Stomach smooth muscle (tissue), 2 donors: ENCODE measurements around the gene KCNMB1.

Experiments used
- H3K27ac ChIP-seq: one replicate; pipeline ENCODE4 v1.7.0; 2013; ENCODE audit warnings: mild to moderate bottlenecking, low read length, inconsistent platforms
- H3K27me3 ChIP-seq, 2 donors: one replicate each; pipeline ENCODE4 v1.7.0; 2013; ENCODE audit warnings: low read length in 2 of 2; ENCODE audit not compliant: insufficient read depth in 2 of 2, control insufficient read depth in 1 of 2
- H3K36me3 ChIP-seq, 2 donors: one replicate each; pipeline ENCODE4 v1.7.0; 2013; ENCODE audit warnings: low read length in 2 of 2; ENCODE audit not compliant: control insufficient read depth in 2 of 2, insufficient read depth in 2 of 2
- H3K4me1 ChIP-seq: one replicate; pipeline ENCODE4 v1.7.0; 2013; ENCODE audit warnings: low read length; ENCODE audit not compliant: control insufficient read depth, insufficient read depth
- H3K4me3 ChIP-seq, 2 donors: one replicate each; pipeline ENCODE4 v1.7.0; 2013; ENCODE audit warnings: low read length in 2 of 2
- H3K9ac ChIP-seq, 2 donors: one replicate each; pipeline ENCODE4 v1.7.0; 2013; ENCODE audit warnings: low read length in 2 of 2, mild to moderate bottlenecking in 1 of 2
- H3K9me3 ChIP-seq, 2 donors: one replicate each; pipeline ENCODE4 v1.7.0; 2013; ENCODE audit warnings: low read length in 2 of 2; ENCODE audit not compliant: control insufficient read depth in 2 of 2
- donor health status: healthy.
- donor health status: Pancreatic carcinoma.

The KCNMB1 gene

GRCh38 chr5:170427672-170428236, 38.6 kb upstream of the KCNMB1 start:
- Histone ChIP-seq H3K9me3 (no peaks in the 10 kb centered on the region), H3K27ac (no peak overlapping the region), H3K4me1 (peaks cover 17% of the 10 kb centered on the region), H3K9ac (no peak overlapping the region), H3K27me3 (peaks cover 13 to 20% of the 10 kb centered on the region in 2 donors), H3K36me3 (no peaks in the 10 kb centered on the region), H3K4me3 (no peak overlapping the region)

- H3K4me3 ChIP-seq = no peak overlapping the region
- H3K27ac ChIP-seq = no peak overlapping the region
These were observed 37.6 kb upstream of the KCNMB1 start for GRCh38 chr5:170426786-170427185.

DNA sequence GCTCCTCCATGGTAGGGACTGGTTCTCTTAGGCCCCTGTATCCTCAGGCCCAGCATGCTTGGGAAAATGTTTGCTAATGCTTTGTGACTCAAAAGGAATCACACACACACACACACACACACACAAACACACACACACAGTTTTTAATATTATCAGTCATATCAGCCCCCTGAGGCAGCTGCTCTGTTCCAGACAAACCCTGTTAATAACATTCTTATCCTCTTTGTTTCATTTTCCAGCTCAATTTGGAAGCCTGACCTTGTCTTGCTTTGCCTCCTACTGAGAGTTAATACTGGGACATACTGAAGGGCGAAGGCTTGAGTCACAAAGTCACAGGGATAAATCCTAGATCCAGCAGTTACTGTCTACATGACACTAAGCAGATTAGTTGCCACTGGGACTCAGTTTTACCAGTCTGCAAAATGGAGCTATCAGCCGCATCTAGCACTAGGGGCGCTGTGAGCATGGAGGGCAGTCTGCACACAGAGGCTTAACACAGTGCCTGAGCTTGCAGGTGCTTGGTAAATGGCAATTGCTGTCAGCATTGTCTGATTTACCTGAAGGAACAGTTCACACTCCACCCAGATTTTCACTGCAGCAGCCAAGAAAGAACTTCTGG, 37.1 kb upstream of the KCNMB1 start:
- Histone ChIP-seq H3K4me1 (peaks cover 17% of the 10 kb centered on the region), H3K27ac (no peak overlapping the region), H3K9ac (no peak overlapping the region), H3K9me3 (no peaks in the 10 kb centered on the region), H3K4me3 (no peak overlapping the region), H3K27me3 (peaks cover 8 to 15% of the 10 kb centered on the region in 2 donors), H3K36me3 (no peaks in the 10 kb centered on the region)

More at GRCh38 chr5:170426786-170427185, 37.6 kb upstream of the KCNMB1 start:
- no peaks in the 10 kb centered on the region for H3K36me3 ChIP-seq
- H3K4me1 ChIP-seq = peaks cover 17% of the 10 kb centered on the region
- H3K27me3 ChIP-seq = peaks cover 12 to 20% of the 10 kb centered on the region in 2 donors
- no peaks in the 10 kb centered on the region for H3K9me3 ChIP-seq
- H3K9ac ChIP-seq = no peak overlapping the region

- H3K4me1 ChIP-seq = peaks cover 17% of the 10 kb centered on the region
- no peak overlapping the region for H3K9ac ChIP-seq
- H3K27ac ChIP-seq = no peak overlapping the region
- no peaks in the 10 kb centered on the region for H3K36me3 ChIP-seq
- no peak overlapping the region for H3K4me3 ChIP-seq
- peaks cover 3 to 10% of the 10 kb centered on the region in 2 donors for H3K27me3 ChIP-seq
- no peaks in the 10 kb centered on the region for H3K9me3 ChIP-seq
These were observed 36.6 kb upstream of the KCNMB1 start for GRCh38 chr5:170425731-170426130.

DNA sequence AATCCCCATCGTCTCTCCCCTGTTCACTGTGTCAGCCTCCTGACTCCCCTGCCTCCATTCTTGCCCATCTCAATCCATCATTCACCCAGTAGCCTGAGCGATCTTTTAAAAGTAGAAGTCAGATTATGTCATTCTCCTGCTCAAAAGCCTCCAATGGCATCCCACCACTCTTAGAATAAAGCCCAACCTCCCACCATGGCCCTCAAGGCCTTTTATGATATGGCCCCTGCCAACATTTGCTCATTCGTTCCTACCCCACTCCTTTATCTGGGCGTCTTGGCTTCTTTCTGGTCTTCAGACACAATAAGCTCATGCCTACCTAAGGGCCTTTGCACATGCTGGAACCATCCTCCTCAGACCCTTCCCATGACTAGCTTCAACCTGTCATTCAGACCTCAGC, 35.5 kb upstream of the KCNMB1 start:
- Histone ChIP-seq H3K27me3 (peaks cover 0 to 5% of the 10 kb centered on the region in 2 donors), H3K9me3 (no peaks in the 10 kb centered on the region), H3K27ac (no peak overlapping the region), H3K4me3 (no peak overlapping the region), H3K9ac (no peak overlapping the region), H3K36me3 (no peaks in the 10 kb centered on the region), H3K4me1 (peaks cover 17% of the 10 kb centered on the region)

- Histone ChIP-seq H3K4me3 (no peak overlapping the region), H3K9ac (no peak overlapping the region), H3K27me3 (peaks cover 0 to under 1% of the 10 kb centered on the region in 2 donors), H3K27ac (no peak overlapping the region), H3K9me3 (no peaks in the 10 kb centered on the region), H3K4me1 (peaks cover 17% of the 10 kb centered on the region), H3K36me3 (no peaks in the 10 kb centered on the region)
These were observed 34.5 kb upstream of the KCNMB1 start for GRCh38 chr5:170423692-170424091.

- H3K4me3 ChIP-seq = no peak overlapping the region
- H3K27me3 ChIP-seq = no peaks in the 10 kb centered on the region
- H3K9me3 ChIP-seq = no peaks in the 10 kb centered on the region
- H3K27ac ChIP-seq = no peak overlapping the region
- H3K4me1 ChIP-seq = peaks cover 15% of the 10 kb centered on the region
- no peaks in the 10 kb centered on the region for H3K36me3 ChIP-seq
- H3K9ac ChIP-seq = no peak overlapping the region
These were observed 32.7 kb upstream of the KCNMB1 start for GRCh38 chr5:170421826-170422225.

- Histone ChIP-seq H3K4me1 (peaks cover 13% of the 10 kb centered on the region), H3K9ac (no peak overlapping the region), H3K27ac (no peak overlapping the region), H3K36me3 (no peaks in the 10 kb centered on the region), H3K9me3 (no peaks in the 10 kb centered on the region), H3K27me3 (no peaks in the 10 kb centered on the region), H3K4me3 (no peak overlapping the region)
These were observed 31.7 kb upstream of the KCNMB1 start for GRCh38 chr5:170420806-170421412.

DNA sequence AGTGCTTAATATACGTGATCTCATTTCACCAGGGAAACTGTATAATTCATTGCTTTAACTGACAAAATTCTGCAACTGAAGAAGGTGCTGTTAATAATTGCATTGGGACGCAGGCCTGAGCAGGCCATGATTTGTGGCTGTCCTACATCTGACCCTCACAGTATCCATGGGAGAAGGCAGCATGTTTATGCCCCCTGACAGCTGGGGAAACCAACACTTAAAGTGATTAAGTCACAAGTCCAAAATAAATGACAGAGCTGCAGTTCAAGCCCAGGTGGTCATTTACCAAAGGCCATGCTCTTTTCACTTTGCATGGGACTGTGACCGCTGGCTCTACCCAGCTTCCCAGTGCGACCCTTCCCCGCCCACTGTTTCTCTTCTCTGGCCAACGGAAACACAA, 30.5 kb upstream of the KCNMB1 start:
- Histone ChIP-seq H3K4me3 (no peak overlapping the region), H3K36me3 (peaks cover 0 to 7% of the 10 kb centered on the region in 2 donors), H3K9ac (no peak overlapping the region), H3K9me3 (no peaks in the 10 kb centered on the region), H3K27ac (no peak overlapping the region), H3K4me1 (peaks cover 11% of the 10 kb centered on the region), H3K27me3 (no peaks in the 10 kb centered on the region)

DNA sequence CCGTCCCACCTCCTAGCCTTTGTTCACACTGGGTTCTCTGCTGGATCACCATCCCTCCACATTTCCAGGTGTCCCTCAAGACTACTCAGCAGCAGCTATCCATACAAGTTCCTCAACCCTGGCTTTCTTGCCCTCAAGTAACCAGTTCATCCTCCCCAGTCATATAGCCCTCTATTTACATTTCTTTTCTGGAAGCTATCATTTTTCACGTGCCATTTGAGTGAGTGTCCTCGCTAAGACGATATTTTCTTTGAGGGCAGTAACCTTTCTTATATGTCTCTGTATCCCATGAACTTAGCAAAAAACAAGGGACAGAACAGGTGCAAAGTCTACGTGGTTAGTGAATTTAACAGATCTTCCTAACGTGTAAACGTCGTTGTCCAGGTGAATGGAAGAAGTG, 29.6 kb upstream of the KCNMB1 start:
- Histone ChIP-seq H3K9me3 (no peaks in the 10 kb centered on the region), H3K27ac (no peak overlapping the region), H3K4me3 (no peak overlapping the region), H3K36me3 (peaks cover 0 to 7% of the 10 kb centered on the region in 2 donors), H3K9ac (no peak overlapping the region), H3K27me3 (no peaks in the 10 kb centered on the region), H3K4me1 (peaks cover 6% of the 10 kb centered on the region)

DNA sequence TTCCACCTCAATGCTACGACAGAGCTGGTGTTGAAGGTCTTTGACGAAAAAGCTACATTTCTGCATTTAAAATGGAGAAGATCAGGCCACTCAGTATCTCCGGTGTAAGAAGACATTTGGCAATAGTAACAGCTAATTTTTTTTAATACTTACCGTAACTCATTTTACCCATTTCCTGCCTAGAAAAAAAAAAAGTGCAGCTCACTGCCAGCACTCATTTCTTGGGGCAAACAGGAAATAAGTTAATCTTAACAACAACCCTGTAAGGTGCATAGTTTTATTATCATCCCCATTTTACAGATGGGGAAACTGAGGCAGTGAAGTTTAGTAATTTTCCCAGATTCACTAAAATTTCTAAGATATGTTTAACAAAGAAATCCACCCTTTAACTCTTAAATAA, 27.4 kb upstream of the KCNMB1 start:
- no peaks in the 10 kb centered on the region for H3K27me3 ChIP-seq

More for the DNA sequence above, 27.4 kb upstream of the KCNMB1 start:
- H3K36me3 ChIP-seq = peaks cover 0 to 13% of the 10 kb centered on the region in 2 donors
- H3K27ac ChIP-seq = no peak overlapping the region
- H3K9ac ChIP-seq = no peak overlapping the region
- H3K4me1 ChIP-seq = peaks cover 4% of the 10 kb centered on the region
- H3K9me3 ChIP-seq = no peaks in the 10 kb centered on the region
- no peak overlapping the region for H3K4me3 ChIP-seq
